Liver (tissue), 9 donors: ENCODE results near the gene HSPA2. TPM values are rescaled to one million over a fixed set of nuclear protein-coding genes. Genes with fewer than 3 reads are reported as not detected.

Experiments used
- DNase-seq: peaks from one replicate; pipeline ENCODE4 v3.0.0-alpha.2; 2017; ENCODE audit warnings: low spot score
- H3K27ac ChIP-seq, 2 donors: one replicate each; pipeline ENCODE4 v1.7.0; 2013; ENCODE audit warnings: inconsistent platforms in 2 of 2, low read length in 2 of 2, control low read depth in 1 of 2, low read depth in 1 of 2, mild to moderate bottlenecking in 1 of 2
- H3K27me3 ChIP-seq, 4 donors: one replicate each; pipeline versions ENCODE4 v1.6.1 to v1.7.0; 2013; ENCODE audit warnings: low read length in 3 of 4, inconsistent platforms in 1 of 4, mild to moderate bottlenecking in 1 of 4, moderate library complexity in 1 of 4; ENCODE audit not compliant: control insufficient read depth in 4 of 4, insufficient read depth in 4 of 4
- H3K36me3 ChIP-seq, 4 donors: one replicate each; pipeline versions ENCODE4 v1.6.1 to v1.7.0; 2013; ENCODE audit warnings: low read length in 3 of 4, mild to moderate bottlenecking in 3 of 4, low read depth in 1 of 4, moderate library complexity in 1 of 4; ENCODE audit not compliant: control insufficient read depth in 4 of 4, insufficient read depth in 3 of 4
- H3K4me1 ChIP-seq, 4 donors: one replicate each; pipeline versions ENCODE4 v1.6.1 to v1.7.0; 2013; ENCODE audit warnings: low read length in 3 of 4, mild to moderate bottlenecking in 3 of 4, moderate library complexity in 1 of 4; ENCODE audit not compliant: control insufficient read depth in 4 of 4, insufficient read depth in 4 of 4
- H3K4me3 ChIP-seq, 3 donors: one replicate each; pipeline versions ENCODE4 v1.6.1 to v1.7.0; 2013; ENCODE audit warnings: low read length in 3 of 3, control low read depth in 1 of 3, low read depth in 1 of 3, mild to moderate bottlenecking in 1 of 3
- H3K9ac ChIP-seq, 2 donors: one replicate each; pipeline ENCODE4 v1.7.0; 2013; ENCODE audit warnings: low read length in 2 of 2, mild to moderate bottlenecking in 2 of 2, moderate library complexity in 2 of 2, control low read depth in 1 of 2, low read depth in 1 of 2
- H3K9me3 ChIP-seq, 4 donors: one replicate each; pipeline versions ENCODE4 v1.6.1 to v1.7.0; 2013; ENCODE audit warnings: low read length in 3 of 4; ENCODE audit not compliant: control insufficient read depth in 4 of 4
- EGR1 ChIP-seq, 2 donors: IDR thresholded peaks; 2 replicates each; pipeline ENCODE4 v1.6.1; 2016 to 2018; ENCODE audit warnings: antibody characterized with exemption in 2 of 2, low read depth in 2 of 2
- FOXA2 ChIP-seq: IDR thresholded peaks from 2 replicates; pipeline ENCODE4 v1.6.1; 2016; ENCODE audit warnings: antibody characterized with exemption
- GABPA ChIP-seq, 2 donors: IDR thresholded peaks in 1 of 2; conservative IDR thresholded peaks in 1 of 2; 2 replicates each; pipeline ENCODE4 v1.6.1; 2016; ENCODE audit warnings: antibody characterized with exemption in 2 of 2, mild to moderate bottlenecking in 1 of 2, moderate library complexity in 1 of 2
- HNF4A ChIP-seq, 2 donors: conservative IDR thresholded peaks; 2 replicates each; pipeline ENCODE4 v1.6.1; 2016; ENCODE audit warnings: antibody characterized with exemption in 2 of 2, mild to moderate bottlenecking in 2 of 2
- HNF4G ChIP-seq: IDR thresholded peaks from 2 replicates; pipeline ENCODE4 v1.6.1; 2016; ENCODE audit warnings: antibody characterized with exemption
- RAD21 ChIP-seq, 2 donors: IDR thresholded peaks; 2 replicates each; pipeline ENCODE4 v1.6.1; 2016; ENCODE audit warnings: antibody characterized with exemption in 2 of 2, mild to moderate bottlenecking in 2 of 2
- RXRA ChIP-seq, 2 donors: IDR thresholded peaks; 2 replicates each; pipeline ENCODE4 v1.6.1; 2017 to 2018; ENCODE audit warnings: antibody characterized with exemption in 2 of 2, mild to moderate bottlenecking in 1 of 2
- SP1 ChIP-seq: IDR thresholded peaks from 2 replicates; pipeline ENCODE4 v1.6.1; 2018; ENCODE audit warnings: antibody characterized with exemption, mild to moderate bottlenecking
- TAF1 ChIP-seq: conservative IDR thresholded peaks from 2 replicates; pipeline ENCODE4 v1.6.1; 2016; ENCODE audit warnings: antibody characterized with exemption, mild to moderate bottlenecking
- YY1 ChIP-seq: IDR thresholded peaks from 2 replicates; pipeline ENCODE4 v1.6.1; 2016; ENCODE audit warnings: antibody characterized with exemption, mild to moderate bottlenecking
- WGBS: extraction: QIAGEN DNeasy Blood & Tissue Kit; methylation state at CpG from one replicate; pipeline ENCODE4 v1.1.7; 2013; 5-methylcytosine and 5-hydroxymethylcytosine counted together
- polyA plus RNA-seq, 2 donors: library from polyadenylated mRNA; stranded (reverse) in 1 of 2; unstranded in 1 of 2; fragments of 200-250 nt in 1 of 2; fragments of >200 nt in 1 of 2; fragmentation: Nextera tagmentation in 1 of 2; extraction: Ambion mirVana in 1 of 2; gene quantifications; one replicate each; pipeline versions ENCODE4 v1.2.1 to v1.2.3, GENCODE V29; 2013 to 2015
- total RNA-seq, 2 donors: library from RNA; depleted of rRNA; stranded (reverse); fragments of >200 nt; gene quantifications; one replicate each; pipeline ENCODE4 v1.2.3, GENCODE V29; 2014
- TF ChIP-seq, protein P1 (sequence below): IDR thresholded peaks from 2 replicates; pipeline ENCODE4 v1.6.1; 2016; ENCODE audit warnings: antibody characterized with exemption, mild to moderate bottlenecking
- TF ChIP-seq, protein P2 (sequence below): IDR thresholded peaks from 2 replicates; pipeline ENCODE4 v1.6.1; 2016; ENCODE audit warnings: antibody characterized with exemption
- TF ChIP-seq, protein P3 (sequence below): IDR thresholded peaks from 2 replicates; pipeline ENCODE4 v1.6.1; 2016; ENCODE audit warnings: antibody characterized with exemption
- TF ChIP-seq, protein P4 (sequence below): IDR thresholded peaks from 2 replicates; pipeline ENCODE4 v1.6.1; 2016; ENCODE audit warnings: antibody characterized with exemption
- donor health status: healthy.
- donor health status: healthy.
- donor health status: healthy.
- donor health status: healthy.
- donor health status: healthy.

Gene HSPA2
- total and polyA plus RNA-seq, 4 donors, result 1.2 to 5.6 (median 4.1) TPM

DNA sequence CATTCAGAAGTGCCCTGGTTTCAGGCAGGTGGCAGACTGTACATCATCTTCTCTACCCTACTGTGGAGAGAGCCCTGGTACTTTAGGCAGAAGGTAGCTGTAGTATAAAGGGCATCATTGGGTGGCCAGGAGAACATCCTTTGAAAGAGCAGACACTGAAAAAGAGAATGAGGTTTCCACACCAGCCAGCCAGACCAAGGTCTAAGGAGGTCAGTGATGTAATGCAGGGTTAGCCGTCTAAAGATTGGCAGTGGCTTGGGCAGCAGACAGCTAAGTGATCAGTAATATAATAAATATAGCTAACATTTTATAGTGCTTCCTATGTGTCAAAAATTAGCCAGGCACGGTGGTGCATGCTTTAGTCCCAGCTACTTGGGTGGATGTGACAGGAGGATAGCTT lies 48.9 kb upstream of the HSPA2 start:
- no peak for DNase-seq
- Histone ChIP-seq H3K27ac (no peak overlapping the region), H3K27me3 (no peaks in the 10 kb centered on the region), H3K4me3 (no peak overlapping the region), H3K4me1 (no peaks in the 10 kb centered on the region), H3K36me3 (peaks cover 5 to 28% (median 10%) of the 10 kb centered on the region in 4 donors), H3K9ac (no peak overlapping the region), H3K9me3 (no peaks in the 10 kb centered on the region)
- TF ChIP-seq FOXA2 (no peak), HNF4A (conservative IDR thresholded peaks at IDR 0.05) (peak in 1 of 2 donors; percentile 12)
- 61% methylated on average over 2 of the region's 2 CpGs for WGBS

DNA sequence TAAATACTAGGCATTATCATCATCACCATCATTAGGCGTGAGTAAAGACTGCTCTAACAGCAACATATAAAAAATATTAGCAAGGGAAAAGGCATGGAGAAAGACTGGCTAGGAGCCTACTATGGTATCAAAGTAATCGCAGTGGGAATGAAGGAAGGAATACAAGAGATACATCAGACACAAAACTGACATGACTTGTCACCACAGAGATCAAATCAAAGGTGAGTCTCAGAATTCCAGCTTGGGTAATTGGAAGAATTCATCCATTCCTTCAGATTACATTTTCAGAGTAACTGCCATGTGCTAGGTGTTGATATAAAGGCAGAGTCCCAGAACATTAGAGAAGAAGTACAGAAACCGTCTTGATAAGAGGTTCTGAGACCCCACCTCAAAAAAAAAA lies 47.1 kb upstream of the HSPA2 start:
- Histone ChIP-seq H3K27me3 (no peaks in the 10 kb centered on the region), H3K27ac (no peak overlapping the region), H3K4me3 (no peak overlapping the region), H3K9me3 (no peaks in the 10 kb centered on the region), H3K36me3 (peaks cover 0 to 11% (median 3%) of the 10 kb centered on the region in 4 donors), H3K9ac (no peak overlapping the region), H3K4me1 (peaks cover 0 to 2% (median 0%) of the 10 kb centered on the region in 4 donors)
- TF ChIP-seq, protein P1, sequence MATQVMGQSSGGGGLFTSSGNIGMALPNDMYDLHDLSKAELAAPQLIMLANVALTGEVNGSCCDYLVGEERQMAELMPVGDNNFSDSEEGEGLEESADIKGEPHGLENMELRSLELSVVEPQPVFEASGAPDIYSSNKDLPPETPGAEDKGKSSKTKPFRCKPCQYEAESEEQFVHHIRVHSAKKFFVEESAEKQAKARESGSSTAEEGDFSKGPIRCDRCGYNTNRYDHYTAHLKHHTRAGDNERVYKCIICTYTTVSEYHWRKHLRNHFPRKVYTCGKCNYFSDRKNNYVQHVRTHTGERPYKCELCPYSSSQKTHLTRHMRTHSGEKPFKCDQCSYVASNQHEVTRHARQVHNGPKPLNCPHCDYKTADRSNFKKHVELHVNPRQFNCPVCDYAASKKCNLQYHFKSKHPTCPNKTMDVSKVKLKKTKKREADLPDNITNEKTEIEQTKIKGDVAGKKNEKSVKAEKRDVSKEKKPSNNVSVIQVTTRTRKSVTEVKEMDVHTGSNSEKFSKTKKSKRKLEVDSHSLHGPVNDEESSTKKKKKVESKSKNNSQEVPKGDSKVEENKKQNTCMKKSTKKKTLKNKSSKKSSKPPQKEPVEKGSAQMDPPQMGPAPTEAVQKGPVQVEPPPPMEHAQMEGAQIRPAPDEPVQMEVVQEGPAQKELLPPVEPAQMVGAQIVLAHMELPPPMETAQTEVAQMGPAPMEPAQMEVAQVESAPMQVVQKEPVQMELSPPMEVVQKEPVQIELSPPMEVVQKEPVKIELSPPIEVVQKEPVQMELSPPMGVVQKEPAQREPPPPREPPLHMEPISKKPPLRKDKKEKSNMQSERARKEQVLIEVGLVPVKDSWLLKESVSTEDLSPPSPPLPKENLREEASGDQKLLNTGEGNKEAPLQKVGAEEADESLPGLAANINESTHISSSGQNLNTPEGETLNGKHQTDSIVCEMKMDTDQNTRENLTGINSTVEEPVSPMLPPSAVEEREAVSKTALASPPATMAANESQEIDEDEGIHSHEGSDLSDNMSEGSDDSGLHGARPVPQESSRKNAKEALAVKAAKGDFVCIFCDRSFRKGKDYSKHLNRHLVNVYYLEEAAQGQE, result no peak
- TF ChIP-seq, protein P2, sequence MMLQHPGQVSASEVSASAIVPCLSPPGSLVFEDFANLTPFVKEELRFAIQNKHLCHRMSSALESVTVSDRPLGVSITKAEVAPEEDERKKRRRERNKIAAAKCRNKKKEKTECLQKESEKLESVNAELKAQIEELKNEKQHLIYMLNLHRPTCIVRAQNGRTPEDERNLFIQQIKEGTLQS, result no peak
- TF ChIP-seq FOXA2 (no peak), RAD21 (IDR thresholded peaks at IDR 0.05) (no peak), YY1 (no peak), GABPA (IDR thresholded peaks at IDR 0.05 in 1 of 2, conservative IDR thresholded peaks at IDR 0.05 in 1 of 2) (no peak), TAF1 (no peak), HNF4G (no peak), EGR1 (IDR thresholded peaks at IDR 0.05; ENCODE audit: low read depth in 2 of 2) (no peak)
- TF ChIP-seq, protein P3, sequence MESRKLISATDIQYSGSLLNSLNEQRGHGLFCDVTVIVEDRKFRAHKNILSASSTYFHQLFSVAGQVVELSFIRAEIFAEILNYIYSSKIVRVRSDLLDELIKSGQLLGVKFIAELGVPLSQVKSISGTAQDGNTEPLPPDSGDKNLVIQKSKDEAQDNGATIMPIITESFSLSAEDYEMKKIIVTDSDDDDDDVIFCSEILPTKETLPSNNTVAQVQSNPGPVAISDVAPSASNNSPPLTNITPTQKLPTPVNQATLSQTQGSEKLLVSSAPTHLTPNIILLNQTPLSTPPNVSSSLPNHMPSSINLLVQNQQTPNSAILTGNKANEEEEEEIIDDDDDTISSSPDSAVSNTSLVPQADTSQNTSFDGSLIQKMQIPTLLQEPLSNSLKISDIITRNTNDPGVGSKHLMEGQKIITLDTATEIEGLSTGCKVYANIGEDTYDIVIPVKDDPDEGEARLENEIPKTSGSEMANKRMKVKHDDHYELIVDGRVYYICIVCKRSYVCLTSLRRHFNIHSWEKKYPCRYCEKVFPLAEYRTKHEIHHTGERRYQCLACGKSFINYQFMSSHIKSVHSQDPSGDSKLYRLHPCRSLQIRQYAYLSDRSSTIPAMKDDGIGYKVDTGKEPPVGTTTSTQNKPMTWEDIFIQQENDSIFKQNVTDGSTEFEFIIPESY, result no peak
- TF ChIP-seq, protein P4, sequence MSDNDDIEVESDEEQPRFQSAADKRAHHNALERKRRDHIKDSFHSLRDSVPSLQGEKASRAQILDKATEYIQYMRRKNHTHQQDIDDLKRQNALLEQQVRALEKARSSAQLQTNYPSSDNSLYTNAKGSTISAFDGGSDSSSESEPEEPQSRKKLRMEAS, result no peak
- WGBS, result 93% methylated on average over 3 of the region's 3 CpGs
- no peak for DNase-seq

DNA sequence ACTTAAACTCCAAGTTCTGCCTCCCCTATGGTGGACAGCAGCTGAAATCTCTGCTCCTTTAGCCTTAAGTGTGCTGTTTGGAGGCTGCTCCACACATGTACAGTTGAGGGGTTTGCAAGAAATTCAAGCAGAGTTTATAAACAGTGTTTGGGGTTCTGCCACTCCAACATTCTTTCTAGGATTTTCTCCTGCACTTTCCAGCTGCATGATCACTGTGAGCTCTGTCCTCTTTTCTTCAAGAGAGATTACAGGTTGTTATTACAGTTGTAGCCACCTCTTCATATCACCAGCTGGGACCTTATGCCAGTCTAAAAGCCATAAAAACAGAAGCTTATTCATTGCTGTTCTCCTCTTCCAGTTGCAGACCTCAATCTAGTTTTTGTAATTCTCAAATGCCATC lies 45.3 kb upstream of the HSPA2 start:
- Histone ChIP-seq H3K27me3 (no peaks in the 10 kb centered on the region), H3K9me3 (no peaks in the 10 kb centered on the region), H3K36me3 (peaks cover 0 to 9% (median 2%) of the 10 kb centered on the region in 4 donors), H3K4me3 (no peak overlapping the region), H3K4me1 (peaks cover 0 to 3% (median 0%) of the 10 kb centered on the region in 4 donors), H3K9ac (no peak overlapping the region), H3K27ac (no peak overlapping the region)
- TF ChIP-seq SP1, result no peak
- no peak for TF ChIP-seq YY1
- no peak for TF ChIP-seq FOXA2
- TF ChIP-seq RXRA (IDR thresholded peaks at IDR 0.05), result no peak
- no peak for DNase-seq
